ENCODE results near the gene ACIN1.

GRCh38 chr14:23115918-23116317, 21.0 kb upstream of the ACIN1 start:
- TF ChIP-seq CTCF (IDR thresholded peaks at IDR 0.05), result no peak
- no peak for TF ChIP-seq ZFX (IDR thresholded peaks at IDR 0.05; ENCODE audit: borderline replicate concordance)

Measured in 22Rv1 (cell line).